ENCODE data around the gene RIPK3. TPM values are rescaled to one million over a fixed set of nuclear protein-coding genes. Genes with fewer than 3 reads are reported as not detected.

The RIPK3 gene
- total and polyA plus RNA-seq, 2 of the 8 experiments (the other 6 are each of a cell fraction or from before 2014, with no cell fraction given): 0.24 to 0.39 TPM

- no peak for TF ChIP-seq CHD7 (IDR thresholded peaks at IDR 0.05; ENCODE audit: insufficient replicate concordance, low read length)
- TF ChIP-seq TEAD4 (IDR thresholded peaks at IDR 0.05; ENCODE audit: low read depth, low read length): no peak
- no peak for TF ChIP-seq POU5F1 (IDR thresholded peaks at IDR 0.05; ENCODE audit: low read depth, low read length)
- TF ChIP-seq BACH1 (IDR thresholded peaks at IDR 0.05; ENCODE audit: low read length): no peak
- no peak for TF ChIP-seq ASH2L (IDR thresholded peaks at IDR 0.05; ENCODE audit: low read length)
Observed at GRCh38 chr14:24317141-24317928, 22.5 kb downstream of the RIPK3 start (continued).
